COR-L47 (cell line): Measurements from ENCODE around the gene GPI.

ENCODE experiments used
- DNase-seq: peaks from one replicate; lab custom pipeline; 2025; lab: John Stamatoyannopoulos, UW

GPI gene

GRCh38 chr19:34341935-34342680, 22.9 kb upstream of the GPI start:
- no peak for DNase-seq

- no peak for DNase-seq
These were observed 21.2 kb upstream of the GPI start for GRCh38 chr19:34343751-34344150.

DNA sequence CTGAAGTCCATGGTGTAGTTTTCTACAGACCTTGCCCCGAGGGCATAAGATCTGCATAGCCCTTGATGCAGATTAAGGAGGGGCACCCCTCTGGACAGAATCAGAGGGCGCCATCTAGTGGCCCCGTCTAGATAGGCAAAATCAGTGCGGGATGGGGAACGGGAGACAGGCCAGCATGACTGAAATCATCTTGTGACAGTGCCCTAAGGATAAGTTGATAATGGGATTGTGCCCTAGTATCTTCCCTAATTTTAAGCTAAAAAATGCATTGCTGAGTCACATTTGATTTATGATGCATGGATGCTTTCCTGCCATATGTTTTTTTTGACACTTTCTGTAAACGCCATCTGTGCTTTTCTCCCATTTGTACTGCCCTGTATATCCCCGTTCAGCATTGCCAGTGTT, 19.0 kb upstream of the GPI start:
- DNase-seq, result peak; percentile 63

DNA sequence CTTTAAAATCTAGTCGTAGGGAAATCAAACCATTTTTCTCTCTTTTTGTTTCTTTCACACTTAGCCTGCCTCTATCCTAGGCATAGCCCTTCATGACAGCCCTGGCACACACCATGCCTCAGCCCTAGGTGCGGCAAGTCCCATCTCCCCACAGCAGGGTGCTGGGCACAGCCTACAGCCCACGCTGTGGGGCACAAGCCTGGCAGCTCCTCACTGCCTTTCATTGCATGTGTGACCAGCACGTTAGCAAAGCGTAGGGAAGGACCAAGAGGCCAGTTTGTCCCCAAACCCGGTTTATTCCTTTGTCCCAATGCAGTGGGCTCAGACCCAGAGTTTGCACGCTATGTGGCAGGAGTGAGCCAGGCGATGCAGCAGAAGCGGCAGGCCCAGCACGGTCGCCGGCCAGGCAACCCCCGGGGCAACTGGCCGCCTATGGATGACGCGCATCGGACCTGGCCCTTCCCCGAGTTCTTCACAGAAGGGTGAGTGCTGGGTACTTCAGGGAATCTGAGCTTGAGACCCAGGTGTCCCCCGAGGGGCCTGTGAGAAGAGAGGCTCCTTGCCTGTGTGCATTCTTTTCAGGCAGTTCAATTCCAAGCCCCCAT, 17.3 kb upstream of the GPI start:
- DNase-seq, result no peak

DNA sequence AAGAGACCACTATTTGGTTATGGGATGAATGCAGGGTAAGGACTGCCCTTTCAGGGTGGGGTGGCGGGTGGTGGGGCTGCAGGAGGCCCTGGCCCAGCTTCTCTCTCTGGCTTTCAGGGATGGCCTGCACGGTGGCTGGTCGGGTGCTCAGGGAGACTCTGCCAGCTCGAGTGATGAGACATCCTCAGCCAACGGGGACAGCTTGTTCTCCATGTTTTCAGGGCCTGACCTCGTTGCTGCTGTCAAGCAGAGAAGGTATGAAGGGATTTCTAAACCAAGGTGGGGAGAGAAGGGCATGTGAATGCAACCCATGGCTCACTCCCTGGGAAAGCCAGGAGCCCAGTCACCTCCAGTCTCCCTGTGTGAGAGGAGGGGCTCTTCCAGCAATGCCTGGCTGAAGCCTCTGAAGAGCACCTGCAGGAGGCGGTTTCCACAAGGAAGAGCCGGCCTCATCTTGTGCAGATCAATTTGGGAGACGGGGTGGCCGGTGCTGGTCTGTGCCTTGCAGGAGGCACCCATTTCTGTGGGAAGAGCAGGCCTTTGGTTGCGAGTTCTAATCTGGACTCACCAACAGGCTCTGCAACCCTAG, 16.0 kb upstream of the GPI start:
- no peak for DNase-seq

DNA sequence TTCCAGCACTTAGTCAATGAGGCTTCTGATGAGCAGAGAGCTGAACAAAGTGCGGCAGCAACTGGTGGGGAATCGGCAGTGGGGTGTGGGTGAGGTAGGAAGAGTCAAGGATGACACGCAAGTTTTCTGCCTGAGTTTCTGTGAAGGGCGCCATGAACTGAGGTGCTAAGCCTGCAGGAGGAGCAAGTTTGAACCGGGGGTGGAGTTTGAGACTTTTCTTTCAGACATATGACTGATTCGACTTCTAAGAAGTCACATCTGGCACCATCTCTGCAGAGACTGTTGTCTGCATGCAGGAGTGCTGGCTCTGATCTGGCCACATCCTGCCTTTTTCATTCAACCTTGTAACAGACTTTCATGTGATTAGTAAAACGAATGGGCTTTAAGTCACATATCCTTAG, 14.8 kb upstream of the GPI start:
- no peak for DNase-seq

- peak; percentile 77 for DNase-seq
These were observed 13.6 kb upstream of the GPI start for GRCh38 chr19:34351382-34351826.

DNA sequence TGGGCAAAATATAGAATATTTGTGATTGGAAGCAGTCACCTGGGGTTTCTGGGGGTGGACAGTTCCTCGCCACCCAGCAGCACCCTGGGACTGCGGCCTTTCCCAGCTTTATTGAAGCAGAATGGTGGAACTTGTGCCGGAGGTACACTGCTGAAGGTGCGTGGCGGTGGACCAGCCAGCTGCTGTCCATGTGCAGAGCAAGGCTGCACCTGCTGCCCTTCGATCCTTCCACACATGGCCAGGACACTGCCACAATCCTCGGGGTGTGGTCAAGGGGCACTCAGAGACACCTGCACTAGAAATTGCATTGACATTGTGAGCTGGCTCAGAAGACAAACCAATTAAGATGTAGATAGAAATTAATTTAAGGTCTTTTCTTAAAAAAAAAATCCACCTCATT, 11.4 kb upstream of the GPI start:
- no peak for DNase-seq

GRCh38 chr19:34355201-34355600, 9.8 kb upstream of the GPI start:
- DNase-seq, result no peak

DNA sequence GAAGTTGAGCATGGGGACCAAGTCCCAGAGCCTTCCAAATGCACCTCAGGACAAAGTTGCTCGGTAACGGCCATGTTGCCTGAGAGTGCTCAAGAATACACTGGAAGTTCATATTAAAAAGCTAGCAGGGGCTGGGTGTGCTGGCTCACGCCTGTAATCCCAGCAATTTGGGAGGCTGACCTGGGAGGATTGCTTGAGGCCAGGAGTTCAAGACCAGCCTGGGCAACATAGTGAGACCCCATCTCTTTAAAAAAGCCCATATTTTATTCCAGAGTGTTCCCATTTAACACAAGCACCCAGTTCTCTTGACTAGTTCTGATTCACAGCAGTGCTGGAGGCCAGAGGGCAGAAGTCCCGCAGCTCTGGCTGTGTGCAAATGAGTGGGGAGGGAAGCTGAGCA, 8.1 kb upstream of the GPI start:
- no peak for DNase-seq

GRCh38 chr19:34357431-34357830, 7.6 kb upstream of the GPI start:
- DNase-seq, result no peak

DNA sequence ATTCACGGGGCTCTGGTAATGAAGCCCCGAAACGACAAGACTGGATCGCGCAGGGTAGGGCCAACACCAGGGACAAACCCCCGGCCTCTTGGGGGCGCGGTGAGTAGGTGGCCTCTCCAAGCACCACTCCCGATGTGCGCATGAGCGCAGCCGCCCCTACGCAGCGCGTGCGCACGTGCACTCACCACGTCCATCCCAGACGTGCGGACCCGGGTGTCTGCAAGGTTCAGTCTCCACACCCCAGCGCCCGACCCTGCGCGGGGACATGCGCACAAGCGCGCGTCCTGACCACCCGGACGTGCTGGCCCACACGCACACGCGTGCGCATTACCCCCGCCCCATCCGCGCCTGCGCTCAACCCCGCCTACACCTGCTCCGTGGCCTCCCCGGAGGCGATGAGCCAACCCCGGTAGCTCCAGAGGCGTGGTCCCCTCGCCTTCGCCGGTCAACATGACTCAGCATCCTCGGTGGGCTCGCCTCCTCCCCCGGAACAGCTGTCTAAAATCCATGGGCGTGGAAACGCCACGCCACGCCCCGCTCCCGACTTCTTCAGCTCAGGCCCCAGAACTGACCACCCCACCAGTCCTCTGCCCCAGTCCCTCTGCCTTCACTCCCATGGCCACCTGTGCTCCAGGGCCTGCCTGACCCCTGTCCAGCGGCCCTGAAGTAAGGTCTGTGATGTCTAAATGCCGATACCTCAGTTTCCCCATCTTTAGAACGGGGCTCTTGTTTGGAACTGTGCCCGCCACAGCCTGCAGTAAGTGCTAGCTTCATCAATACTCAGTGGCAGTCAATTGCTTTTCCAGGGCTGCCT, 5.6 kb upstream of the GPI start:
- DNase-seq, result peak; percentile 98

DNA sequence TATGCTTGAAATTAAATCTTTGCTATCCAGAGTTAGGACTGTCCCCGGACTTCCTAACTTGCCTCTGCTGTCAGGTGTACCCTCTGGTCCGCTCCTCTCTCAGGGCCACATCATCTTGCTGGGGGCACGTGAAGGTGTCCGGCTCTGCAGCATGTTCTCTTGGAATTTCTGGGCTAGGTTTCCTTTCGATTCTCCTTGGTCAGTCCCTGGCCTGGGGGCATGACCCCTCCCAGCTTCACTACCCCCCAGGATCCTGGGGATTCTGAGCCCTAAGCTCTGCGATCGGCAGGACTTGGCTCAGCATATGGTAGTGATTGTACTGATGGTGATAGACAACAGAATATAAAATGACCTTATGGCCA, 5.1 kb upstream of the GPI start:
- no peak for DNase-seq

DNA sequence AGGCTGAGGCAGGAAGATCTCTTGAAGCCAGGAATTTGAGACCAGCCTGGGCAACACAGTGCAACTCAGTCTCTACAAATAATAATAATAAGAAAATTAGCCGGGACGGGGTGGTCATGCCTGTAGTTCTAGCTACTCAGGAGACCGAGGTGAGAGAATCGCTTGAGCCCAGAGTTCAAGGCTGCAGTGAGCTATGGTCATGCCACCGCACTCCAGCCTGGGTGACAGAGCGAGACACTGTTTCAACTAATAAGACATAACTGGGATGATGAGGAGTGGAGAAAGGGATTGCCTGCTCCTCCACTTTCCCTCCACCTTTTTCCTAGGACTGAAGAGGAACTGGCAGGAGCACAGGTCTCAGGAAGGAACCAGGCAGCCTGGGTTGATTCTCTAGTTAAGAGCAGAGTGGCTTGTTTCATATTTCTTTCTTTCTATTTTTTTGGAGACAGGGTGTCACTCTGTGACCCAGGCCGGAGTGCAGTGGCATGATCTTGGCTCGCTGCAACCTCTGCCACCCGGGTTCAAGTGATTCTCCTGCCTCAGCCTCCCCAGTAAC, 4.6 kb upstream of the GPI start:
- no peak for DNase-seq

DNA sequence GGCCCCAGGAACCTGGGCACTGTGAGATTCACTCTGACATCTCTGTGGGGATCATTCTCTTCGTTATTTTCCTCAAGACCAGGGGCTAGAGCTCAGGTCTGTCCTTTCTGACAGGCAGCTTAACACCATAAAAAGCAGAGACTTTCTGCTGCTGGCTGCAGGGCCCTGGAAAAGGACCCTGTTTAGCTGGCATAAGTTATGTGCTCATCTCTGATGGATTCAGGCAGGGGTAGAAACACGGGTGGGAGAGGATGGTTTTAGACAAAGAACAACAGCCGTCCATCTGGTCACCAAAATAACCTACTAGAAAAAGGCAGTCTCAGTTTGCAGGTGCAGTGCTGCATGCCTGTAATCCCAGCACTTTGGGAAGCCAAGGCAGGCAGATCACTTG, 2.3 kb upstream of the GPI start:
- DNase-seq, result no peak

DNA sequence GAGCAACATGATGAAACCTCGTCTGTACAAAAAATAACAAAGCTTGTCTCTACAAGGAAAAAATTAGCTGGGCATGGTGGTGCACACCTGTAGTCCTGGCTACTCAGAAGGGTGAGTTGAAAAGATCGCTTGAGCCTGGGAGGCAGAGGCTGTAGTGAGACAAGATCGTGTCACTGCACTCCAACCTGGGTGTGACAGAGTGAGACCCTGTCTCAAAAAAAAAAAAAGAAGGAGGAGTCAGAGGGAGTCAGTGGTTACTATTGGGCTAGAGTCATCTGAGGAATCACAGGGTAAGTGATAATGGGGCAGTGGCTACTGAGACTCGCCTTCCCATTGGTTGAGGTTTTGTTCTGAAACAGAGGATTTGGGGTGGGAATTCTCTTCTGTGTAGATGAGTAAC, 1.9 kb upstream of the GPI start:
- no peak for DNase-seq

- no peak for DNase-seq
These were observed 1.1 kb upstream of the GPI start for GRCh38 chr19:34363930-34364329.

- DNase-seq, result no peak
These were observed 550 bp upstream of the GPI start for GRCh38 chr19:34364462-34364829.

GRCh38 chr19:34365463-34366401, 736 bp downstream of the GPI start:
- DNase-seq, result no peak

- no peak for DNase-seq
These were observed 2.0 kb downstream of the GPI start for GRCh38 chr19:34366738-34367623.

- DNase-seq, result no peak
These were observed 2.6 kb downstream of the GPI start for GRCh38 chr19:34367624-34367957.
